NCI-H1105 (cell line): ENCODE data around the gene DMBX1.

Experiments
- DNase-seq: peaks from one replicate; lab custom pipeline; 2025; lab: John Stamatoyannopoulos, UW

Gene DMBX1

GRCh38 chr1:46526013-46526690 lies 36.5 kb downstream of the DMBX1 start:
- DNase-seq: peak; percentile 30

GRCh38 chr1:46526691-46527291 lies 37.2 kb downstream of the DMBX1 start:
- DNase-seq: no peak

- DNase-seq: peak; percentile 62
Measured at GRCh38 chr1:46527474-46528296, 38.0 kb downstream of the DMBX1 start.

GRCh38 chr1:46528297-46528955 lies 38.8 kb downstream of the DMBX1 start:
- DNase-seq: no peak

GRCh38 chr1:46529031-46529630 lies 39.5 kb downstream of the DMBX1 start:
- no peak for DNase-seq

GRCh38 chr1:46530311-46530710 lies 40.7 kb downstream of the DMBX1 start:
- DNase-seq: no peak

- DNase-seq: no peak
Measured at GRCh38 chr1:46530791-46531409, 41.3 kb downstream of the DMBX1 start.

GRCh38 chr1:46532095-46532494 lies 42.5 kb downstream of the DMBX1 start:
- no peak for DNase-seq

GRCh38 chr1:46532498-46533178 lies 43.0 kb downstream of the DMBX1 start:
- peak; percentile 77 for DNase-seq

- peak; percentile 66 for DNase-seq
Measured at GRCh38 chr1:46533179-46533864, 43.7 kb downstream of the DMBX1 start.

- DNase-seq: peak; percentile 21
Measured at GRCh38 chr1:46535063-46535462, 45.4 kb downstream of the DMBX1 start.

- DNase-seq: no peak
Measured at GRCh38 chr1:46536527-46536926, 46.9 kb downstream of the DMBX1 start.

- DNase-seq: no peak
Measured at GRCh38 chr1:46537651-46538050, 48.0 kb downstream of the DMBX1 start.

GRCh38 chr1:46538147-46538546 lies 48.5 kb downstream of the DMBX1 start:
- DNase-seq: no peak
